Mucosa of descending colon (tissue), 3 donors: ENCODE data around the gene PACRG. TPM values are rescaled to one million over a fixed set of nuclear protein-coding genes. Genes with fewer than 3 reads are reported as not detected.

Source experiments
- ATAC-seq: fragments of 200-7000 bp; cut with Tn5 transposase; one replicate; pipeline ENCODE4 v1.9.1; 2020; ENCODE audit warnings: mild to moderate bottlenecking, moderate library complexity
- DNase-seq, 3 donors: peaks; one replicate each; pipeline ENCODE4 v3.0.0-alpha.2; 2020
- H3K36me3 ChIP-seq: fragments of 200-600 bp; one replicate; pipeline ENCODE4 v1.8.0; 2021; ENCODE audit warnings: low read depth, mild to moderate bottlenecking
- H3K4me1 ChIP-seq: fragments of 200-600 bp; one replicate; pipeline ENCODE4 v1.8.0; 2021; ENCODE audit warnings: low read depth, mild to moderate bottlenecking
- H3K4me3 ChIP-seq: fragments of 200-600 bp; one replicate; pipeline ENCODE4 v1.8.0; 2021; ENCODE audit warnings: mild to moderate bottlenecking
- H3K9me3 ChIP-seq: fragments of 200-600 bp; one replicate; pipeline ENCODE4 v1.8.0; 2021; ENCODE audit warnings: mild to moderate bottlenecking
- CTCF ChIP-seq: fragments of 200-600 bp; IDR thresholded peaks from one replicate; pipeline ENCODE4 v1.8.0; 2022; ENCODE audit warnings: antibody characterized with exemption, mild to moderate bottlenecking
- intact Hi-C, 2 donors: fragments of 100-400 bp; cut with DNase I in 1 of 2; cut with micrococcal nuclease in 1 of 2; formaldehyde crosslinking; loops; one replicate each; pipeline versions ENCODE4 v1.11.0 to v1.11.1; 2022; cut with DNase I, micrococcal nuclease
- total RNA-seq, 3 donors: library from RNA; stranded (reverse); fragmentation: NEBNext Ultra II Directional in 2 of 3; extraction: Animal tissue kit (Norgen Biotek cat#: 25700) in 2 of 3; gene quantifications; one replicate each; pipeline versions ENCODE4 v1.2.1 to v1.2.4, GENCODE V29; 2021 to 2023
- donor health status: DM: no; HTN: no; CAD: no; lungs with moderate emphysema.
- donor health status: DM: no; HTN: no; CAD: no.
- donor health status: DM: no; HTN: yes; CAD: no.

The PACRG gene
- total RNA-seq, 3 donors from 2014 or later = 1.1 to 1.5 (median 1.3) TPM

GRCh38 chr6:162906479-162906878 is 178.7 kb downstream of the PACRG start:
- Histone ChIP-seq H3K36me3 (no peaks in the 10 kb centered on the region), H3K4me1 (no peaks in the 10 kb centered on the region), H3K4me3 (no peak overlapping the region), H3K9me3 (no peaks in the 10 kb centered on the region)
- no peak for TF ChIP-seq CTCF
- DNase-seq (no peak), ATAC-seq (no peak)
- intact Hi-C loops = no loop called here

DNA sequence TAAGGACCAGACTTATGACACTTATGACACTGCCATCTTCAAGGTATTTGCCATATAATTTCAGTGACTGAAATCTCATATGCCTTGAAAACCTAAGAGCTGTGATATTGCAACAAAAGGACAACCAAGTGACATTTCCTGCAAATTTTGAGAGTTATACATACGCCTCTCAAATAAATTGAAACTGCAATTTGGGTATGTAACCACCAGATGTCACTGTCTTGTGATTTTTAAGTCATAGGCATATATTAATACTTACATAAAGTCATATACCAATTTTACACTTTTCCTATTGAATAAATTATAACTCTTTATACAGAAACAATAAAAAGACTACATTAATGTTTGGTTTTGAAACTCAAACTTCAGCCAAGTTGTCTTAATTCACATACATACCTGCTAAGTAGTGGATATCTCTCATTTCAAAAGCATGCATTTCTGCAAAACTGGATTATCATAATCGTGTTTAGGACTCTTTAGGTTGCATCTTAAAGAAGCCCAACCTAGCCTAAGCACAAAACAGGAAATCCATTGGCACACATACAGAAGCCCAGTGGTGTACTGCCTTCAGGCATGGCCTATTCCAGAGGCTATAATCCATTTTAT is 180.2 kb downstream of the PACRG start:
- Histone ChIP-seq H3K36me3 (no peaks in the 10 kb centered on the region), H3K4me3 (no peak overlapping the region), H3K9me3 (no peaks in the 10 kb centered on the region), H3K4me1 (no peaks in the 10 kb centered on the region)
- no peak for TF ChIP-seq CTCF
- intact Hi-C loops = no loop called here
- DNase-seq (no peak), ATAC-seq (no peak)

GRCh38 chr6:162913206-162913605 is 185.4 kb downstream of the PACRG start:
- DNase-seq = no peak
- no peaks in the 10 kb centered on the region for H3K36me3 ChIP-seq
- ATAC-seq = no peak
- no peaks in the 10 kb centered on the region for H3K4me1 ChIP-seq
- H3K9me3 ChIP-seq = no peaks in the 10 kb centered on the region
- no peak overlapping the region for H3K4me3 ChIP-seq
- intact Hi-C loops = no loop called here
- TF ChIP-seq CTCF = no peak

DNA sequence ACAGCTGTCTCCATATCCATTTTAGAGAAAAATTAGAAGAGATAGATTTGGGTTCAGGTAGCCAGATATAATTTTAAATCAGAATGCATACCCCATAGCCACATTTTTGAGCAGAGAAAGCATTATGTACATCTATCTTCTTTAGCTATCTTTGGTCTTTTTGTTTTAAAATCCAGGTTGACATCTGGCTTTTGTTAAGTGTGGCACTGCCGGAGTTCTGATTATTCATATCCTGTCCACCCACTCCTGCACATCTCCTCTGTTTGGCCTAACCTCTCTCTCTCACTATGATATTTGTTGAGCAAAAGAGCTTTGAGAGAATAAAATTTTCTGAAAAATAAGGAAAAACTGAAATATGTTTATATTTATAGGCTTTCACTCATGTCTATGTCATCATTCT is 189.7 kb downstream of the PACRG start:
- no peak for DNase-seq
- no peaks in the 10 kb centered on the region for H3K36me3 ChIP-seq
- no peak for TF ChIP-seq CTCF
- no peak overlapping the region for H3K4me3 ChIP-seq
- ATAC-seq = no peak
- intact Hi-C loops = no loop called here
- H3K9me3 ChIP-seq = no peaks in the 10 kb centered on the region
- H3K4me1 ChIP-seq = no peaks in the 10 kb centered on the region

- intact Hi-C loops = no loop called here
- ATAC-seq (no peak), DNase-seq (no peak)
- Histone ChIP-seq H3K4me1 (no peaks in the 10 kb centered on the region), H3K36me3 (no peaks in the 10 kb centered on the region), H3K4me3 (no peak overlapping the region), H3K9me3 (peaks cover 13% of the 10 kb centered on the region)
- TF ChIP-seq CTCF = no peak
These were observed 193.3 kb downstream of the PACRG start for GRCh38 chr6:162921062-162921461.
